Measurements from ENCODE around the gene TRAPPC11.

DNA sequence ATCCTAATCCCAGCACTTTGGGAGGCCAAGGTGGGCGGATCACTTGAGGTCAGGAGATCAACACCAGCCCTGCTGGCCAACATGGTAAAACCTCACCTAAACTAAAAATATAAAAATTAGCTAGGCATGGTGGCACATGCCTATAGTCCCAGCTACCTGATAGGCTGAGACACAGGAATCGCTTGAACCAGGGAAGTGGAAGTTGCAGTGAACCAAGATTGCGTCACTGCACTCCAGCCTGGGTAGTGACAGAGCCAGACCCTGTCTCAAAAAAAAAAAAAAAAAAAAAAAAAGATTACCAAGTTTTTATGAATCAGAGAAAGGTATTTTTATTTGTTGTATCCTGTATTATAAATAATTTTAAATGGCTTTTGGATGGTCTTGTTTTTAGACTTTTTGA, 15.1 kb downstream of the TRAPPC11 start:
- TF ChIP-seq, protein P1, sequence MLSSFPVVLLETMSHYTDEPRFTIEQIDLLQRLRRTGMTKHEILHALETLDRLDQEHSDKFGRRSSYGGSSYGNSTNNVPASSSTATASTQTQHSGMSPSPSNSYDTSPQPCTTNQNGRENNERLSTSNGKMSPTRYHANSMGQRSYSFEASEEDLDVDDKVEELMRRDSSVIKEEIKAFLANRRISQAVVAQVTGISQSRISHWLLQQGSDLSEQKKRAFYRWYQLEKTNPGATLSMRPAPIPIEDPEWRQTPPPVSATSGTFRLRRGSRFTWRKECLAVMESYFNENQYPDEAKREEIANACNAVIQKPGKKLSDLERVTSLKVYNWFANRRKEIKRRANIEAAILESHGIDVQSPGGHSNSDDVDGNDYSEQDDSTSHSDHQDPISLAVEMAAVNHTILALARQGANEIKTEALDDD (IDR thresholded peaks at IDR 0.05), result no peak
- TF ChIP-seq, protein P2, sequence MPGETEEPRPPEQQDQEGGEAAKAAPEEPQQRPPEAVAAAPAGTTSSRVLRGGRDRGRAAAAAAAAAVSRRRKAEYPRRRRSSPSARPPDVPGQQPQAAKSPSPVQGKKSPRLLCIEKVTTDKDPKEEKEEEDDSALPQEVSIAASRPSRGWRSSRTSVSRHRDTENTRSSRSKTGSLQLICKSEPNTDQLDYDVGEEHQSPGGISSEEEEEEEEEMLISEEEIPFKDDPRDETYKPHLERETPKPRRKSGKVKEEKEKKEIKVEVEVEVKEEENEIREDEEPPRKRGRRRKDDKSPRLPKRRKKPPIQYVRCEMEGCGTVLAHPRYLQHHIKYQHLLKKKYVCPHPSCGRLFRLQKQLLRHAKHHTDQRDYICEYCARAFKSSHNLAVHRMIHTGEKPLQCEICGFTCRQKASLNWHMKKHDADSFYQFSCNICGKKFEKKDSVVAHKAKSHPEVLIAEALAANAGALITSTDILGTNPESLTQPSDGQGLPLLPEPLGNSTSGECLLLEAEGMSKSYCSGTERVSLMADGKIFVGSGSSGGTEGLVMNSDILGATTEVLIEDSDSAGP (CRISPR knock-in tag; IDR thresholded peaks at IDR 0.05), result no peak
- TF ChIP-seq SMAD4 (CRISPR knock-in tag; conservative IDR thresholded peaks at IDR 0.05) (no peak), ZNF507 (tag; conservative IDR thresholded peaks at IDR 0.05) (no peak), PHB2 (IDR thresholded peaks at IDR 0.05; ENCODE audit: low read depth) (no peak), PHF21A (IDR thresholded peaks at IDR 0.05; ENCODE audit: borderline replicate concordance, low read depth) (no peak), SIX5 (IDR thresholded peaks at IDR 0.05; ENCODE audit: borderline replicate concordance in 1 of 2, insufficient read depth in 1 of 2, low read depth in 1 of 2, low read length in 2 of 2) (no peak), ZNF384 (IDR thresholded peaks at IDR 0.05; ENCODE audit: low read depth, low read length) (no peak), ETS2 (tag; IDR thresholded peaks at IDR 0.05; ENCODE audit: borderline replicate concordance, poor library complexity, severe bottlenecking) (no peak)
- TF ChIP-seq, protein P3, sequence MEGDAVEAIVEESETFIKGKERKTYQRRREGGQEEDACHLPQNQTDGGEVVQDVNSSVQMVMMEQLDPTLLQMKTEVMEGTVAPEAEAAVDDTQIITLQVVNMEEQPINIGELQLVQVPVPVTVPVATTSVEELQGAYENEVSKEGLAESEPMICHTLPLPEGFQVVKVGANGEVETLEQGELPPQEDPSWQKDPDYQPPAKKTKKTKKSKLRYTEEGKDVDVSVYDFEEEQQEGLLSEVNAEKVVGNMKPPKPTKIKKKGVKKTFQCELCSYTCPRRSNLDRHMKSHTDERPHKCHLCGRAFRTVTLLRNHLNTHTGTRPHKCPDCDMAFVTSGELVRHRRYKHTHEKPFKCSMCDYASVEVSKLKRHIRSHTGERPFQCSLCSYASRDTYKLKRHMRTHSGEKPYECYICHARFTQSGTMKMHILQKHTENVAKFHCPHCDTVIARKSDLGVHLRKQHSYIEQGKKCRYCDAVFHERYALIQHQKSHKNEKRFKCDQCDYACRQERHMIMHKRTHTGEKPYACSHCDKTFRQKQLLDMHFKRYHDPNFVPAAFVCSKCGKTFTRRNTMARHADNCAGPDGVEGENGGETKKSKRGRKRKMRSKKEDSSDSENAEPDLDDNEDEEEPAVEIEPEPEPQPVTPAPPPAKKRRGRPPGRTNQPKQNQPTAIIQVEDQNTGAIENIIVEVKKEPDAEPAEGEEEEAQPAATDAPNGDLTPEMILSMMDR (IDR thresholded peaks at IDR 0.05 in 2 of 3, conservative IDR thresholded peaks at IDR 0.05 in 1 of 3; ENCODE audit: insufficient read depth in 2 of 3, low read depth in 1 of 3, low read length in 3 of 3), result no peak
- TF ChIP-seq, protein P4, sequence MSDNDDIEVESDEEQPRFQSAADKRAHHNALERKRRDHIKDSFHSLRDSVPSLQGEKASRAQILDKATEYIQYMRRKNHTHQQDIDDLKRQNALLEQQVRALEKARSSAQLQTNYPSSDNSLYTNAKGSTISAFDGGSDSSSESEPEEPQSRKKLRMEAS (CRISPR knock-in tag; IDR thresholded peaks at IDR 0.05), result no peak
- TF ChIP-seq, protein P5, sequence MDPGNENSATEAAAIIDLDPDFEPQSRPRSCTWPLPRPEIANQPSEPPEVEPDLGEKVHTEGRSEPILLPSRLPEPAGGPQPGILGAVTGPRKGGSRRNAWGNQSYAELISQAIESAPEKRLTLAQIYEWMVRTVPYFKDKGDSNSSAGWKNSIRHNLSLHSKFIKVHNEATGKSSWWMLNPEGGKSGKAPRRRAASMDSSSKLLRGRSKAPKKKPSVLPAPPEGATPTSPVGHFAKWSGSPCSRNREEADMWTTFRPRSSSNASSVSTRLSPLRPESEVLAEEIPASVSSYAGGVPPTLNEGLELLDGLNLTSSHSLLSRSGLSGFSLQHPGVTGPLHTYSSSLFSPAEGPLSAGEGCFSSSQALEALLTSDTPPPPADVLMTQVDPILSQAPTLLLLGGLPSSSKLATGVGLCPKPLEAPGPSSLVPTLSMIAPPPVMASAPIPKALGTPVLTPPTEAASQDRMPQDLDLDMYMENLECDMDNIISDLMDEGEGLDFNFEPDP (CRISPR knock-in tag; IDR thresholded peaks at IDR 0.05), result no peak
